OCI-LY3 (cell line): ENCODE measurements around the gene C16orf86.

ENCODE experiments used
- EZH2phosphoT487 ChIP-seq: fragments of 200-600 bp; shearing (Covaris generic); IDR thresholded peaks from 2 replicates; pipeline ENCODE4 v1.6.1; 2018; ENCODE audit warnings: antibody characterized with exemption, mixed run types, low read depth
- TF ChIP-seq, protein P1 (sequence below): fragments of 200-600, 300-600 bp; sonication (generic); IDR thresholded peaks from 2 replicates; pipeline ENCODE4 v1.5.1; 2014; ENCODE audit warnings: antibody characterized with exemption, low read length, low read depth

DNA sequence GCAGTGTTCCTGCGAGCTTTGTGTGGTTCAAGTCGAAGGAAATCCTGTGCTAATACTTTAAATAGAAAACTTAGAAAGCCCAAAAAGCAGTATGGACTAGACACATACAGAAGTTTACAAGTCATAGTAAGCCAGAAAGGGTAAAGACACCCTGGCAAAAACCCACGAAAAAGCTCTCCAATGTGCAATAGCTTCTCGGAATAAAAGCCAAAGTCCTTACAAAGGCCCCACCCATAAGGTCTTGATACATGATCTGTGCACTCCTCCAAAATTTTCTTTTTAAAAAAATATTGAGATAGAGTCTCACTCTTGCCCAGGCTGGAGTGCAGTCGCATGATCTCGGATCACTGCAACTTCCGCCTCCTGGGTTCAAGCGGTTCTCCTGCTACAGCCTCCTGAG is 10.3 kb downstream of the C16orf86 start:
- TF ChIP-seq, protein P1, sequence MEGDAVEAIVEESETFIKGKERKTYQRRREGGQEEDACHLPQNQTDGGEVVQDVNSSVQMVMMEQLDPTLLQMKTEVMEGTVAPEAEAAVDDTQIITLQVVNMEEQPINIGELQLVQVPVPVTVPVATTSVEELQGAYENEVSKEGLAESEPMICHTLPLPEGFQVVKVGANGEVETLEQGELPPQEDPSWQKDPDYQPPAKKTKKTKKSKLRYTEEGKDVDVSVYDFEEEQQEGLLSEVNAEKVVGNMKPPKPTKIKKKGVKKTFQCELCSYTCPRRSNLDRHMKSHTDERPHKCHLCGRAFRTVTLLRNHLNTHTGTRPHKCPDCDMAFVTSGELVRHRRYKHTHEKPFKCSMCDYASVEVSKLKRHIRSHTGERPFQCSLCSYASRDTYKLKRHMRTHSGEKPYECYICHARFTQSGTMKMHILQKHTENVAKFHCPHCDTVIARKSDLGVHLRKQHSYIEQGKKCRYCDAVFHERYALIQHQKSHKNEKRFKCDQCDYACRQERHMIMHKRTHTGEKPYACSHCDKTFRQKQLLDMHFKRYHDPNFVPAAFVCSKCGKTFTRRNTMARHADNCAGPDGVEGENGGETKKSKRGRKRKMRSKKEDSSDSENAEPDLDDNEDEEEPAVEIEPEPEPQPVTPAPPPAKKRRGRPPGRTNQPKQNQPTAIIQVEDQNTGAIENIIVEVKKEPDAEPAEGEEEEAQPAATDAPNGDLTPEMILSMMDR = no peak
- TF ChIP-seq EZH2phosphoT487 = no peak
